ENCODE data around the gene APOC3.

APOC3 gene

GRCh38 chr11:116825854-116826750, 3.6 kb upstream of the APOC3 start:
- no peak for DNase-seq (ENCODE audit: low read depth)
- no peak overlapping the region for H3K4me3 ChIP-seq (ENCODE audit: low read length)
- TF ChIP-seq CTCF (conservative IDR thresholded peaks at IDR 0.05; ENCODE audit: low read length), result no peak

DNA sequence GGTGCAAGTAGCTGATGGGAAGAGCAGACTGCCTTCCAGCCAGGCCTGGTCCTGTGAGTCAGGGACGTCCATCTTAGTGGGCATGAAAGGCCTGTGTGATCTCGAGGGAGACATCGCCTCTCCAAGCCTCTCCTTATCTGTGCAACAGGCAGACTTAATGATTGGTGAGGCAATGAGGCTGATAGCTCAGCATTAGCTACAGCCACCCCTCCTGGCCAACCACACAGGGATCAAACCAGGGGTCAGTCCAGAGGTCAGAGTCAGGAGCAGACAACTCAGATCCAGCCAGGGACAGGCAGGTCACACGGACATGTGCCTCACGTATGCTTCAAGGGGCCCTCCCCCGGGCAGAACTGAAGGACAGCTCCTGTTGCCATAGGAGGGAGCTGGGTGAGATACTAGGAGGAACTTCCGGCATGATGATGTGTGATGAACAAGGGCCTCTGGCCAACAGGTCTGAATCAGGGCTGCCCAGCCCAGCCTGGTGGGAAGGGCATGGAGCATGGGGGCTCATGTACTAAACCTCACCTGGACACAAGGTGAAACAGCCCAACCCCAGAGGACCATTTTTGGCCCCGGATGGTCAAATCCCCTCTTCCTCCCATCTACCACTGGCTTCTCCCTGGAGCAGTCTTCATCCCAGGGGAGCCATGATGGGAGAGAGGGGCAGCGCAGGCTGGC, 2.8 kb upstream of the APOC3 start:
- no peak for DNase-seq (ENCODE audit: low read depth)
- no peak overlapping the region for H3K4me3 ChIP-seq (ENCODE audit: low read length)
- TF ChIP-seq CTCF (conservative IDR thresholded peaks at IDR 0.05; ENCODE audit: low read length), result no peak

DNA sequence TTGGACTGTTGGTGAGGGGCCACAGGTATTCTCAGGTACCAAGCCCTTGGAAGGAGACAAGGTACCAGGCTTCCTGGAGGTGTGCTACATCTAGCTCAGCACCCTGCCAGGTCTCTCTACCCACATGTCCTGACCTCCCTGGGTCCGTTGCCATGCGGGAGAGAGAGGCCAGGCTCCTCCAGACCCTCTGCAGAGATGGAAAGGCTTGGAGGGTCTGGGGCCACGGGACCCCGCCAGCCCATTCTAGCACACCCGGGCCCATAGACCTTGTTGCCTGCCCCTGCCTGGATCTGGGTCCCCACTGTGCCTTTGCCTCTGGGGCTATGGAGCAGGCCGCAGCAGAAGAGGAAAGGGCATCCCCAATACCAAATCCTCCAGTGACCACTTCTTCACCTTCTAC, 2.2 kb upstream of the APOC3 start:
- H3K4me3 ChIP-seq (ENCODE audit: low read length), result no peak overlapping the region
- no peak for DNase-seq (ENCODE audit: low read depth)
- no peak for TF ChIP-seq CTCF (conservative IDR thresholded peaks at IDR 0.05; ENCODE audit: low read length)

DNA sequence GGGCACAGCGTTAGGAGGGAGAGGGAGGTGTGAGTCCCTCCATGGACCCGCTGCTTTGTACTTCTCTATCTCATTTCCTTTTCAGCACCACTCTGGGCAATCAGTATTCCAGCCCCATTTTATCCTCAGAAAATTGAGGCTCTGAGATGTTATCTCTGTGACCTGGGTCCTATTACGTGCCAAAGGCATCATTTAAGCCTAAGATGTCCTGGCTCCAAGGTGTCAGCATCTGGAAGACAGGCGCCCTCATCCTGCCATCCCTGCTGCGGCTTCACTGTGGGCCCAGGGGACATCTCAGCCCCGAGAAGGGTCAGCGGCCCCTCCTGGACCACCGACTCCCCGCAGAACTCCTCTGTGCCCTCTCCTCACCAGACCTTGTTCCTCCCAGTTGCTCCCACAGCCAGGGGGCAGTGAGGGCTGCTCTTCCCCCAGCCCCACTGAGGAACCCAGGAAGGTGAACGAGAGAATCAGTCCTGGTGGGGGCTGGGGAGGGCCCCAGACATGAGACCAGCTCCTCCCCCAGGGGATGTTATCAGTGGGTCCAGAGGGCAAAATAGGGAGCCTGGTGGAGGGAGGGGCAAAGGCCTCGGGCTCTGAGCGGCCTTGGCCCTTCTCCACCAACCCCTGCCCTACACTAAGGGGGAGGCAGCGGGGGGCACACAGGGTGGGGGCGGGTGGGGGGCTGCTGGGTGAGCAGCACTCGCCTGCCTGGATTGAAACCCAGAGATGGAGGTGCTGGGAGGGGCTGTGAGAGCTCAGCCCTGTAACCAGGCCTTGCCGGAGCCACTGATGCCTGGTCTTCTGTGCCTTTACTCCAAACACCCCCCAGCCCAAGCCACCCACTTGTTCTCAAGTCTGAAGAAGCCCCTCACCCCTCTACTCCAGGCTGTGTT, 829 bp upstream of the APOC3 start:
- H3K4me3 ChIP-seq (ENCODE audit: low read length), result no peak overlapping the region
- no peak for TF ChIP-seq CTCF (conservative IDR thresholded peaks at IDR 0.05; ENCODE audit: low read length)
- no peak for DNase-seq (ENCODE audit: low read depth)

GRCh38 chr11:116830184-116830912, 641 bp downstream of the APOC3 start:
- DNase-seq (ENCODE audit: low read depth), result no peak
- no peak for TF ChIP-seq CTCF (conservative IDR thresholded peaks at IDR 0.05; ENCODE audit: low read length)
- H3K4me3 ChIP-seq (ENCODE audit: low read length), result no peak overlapping the region

DNA sequence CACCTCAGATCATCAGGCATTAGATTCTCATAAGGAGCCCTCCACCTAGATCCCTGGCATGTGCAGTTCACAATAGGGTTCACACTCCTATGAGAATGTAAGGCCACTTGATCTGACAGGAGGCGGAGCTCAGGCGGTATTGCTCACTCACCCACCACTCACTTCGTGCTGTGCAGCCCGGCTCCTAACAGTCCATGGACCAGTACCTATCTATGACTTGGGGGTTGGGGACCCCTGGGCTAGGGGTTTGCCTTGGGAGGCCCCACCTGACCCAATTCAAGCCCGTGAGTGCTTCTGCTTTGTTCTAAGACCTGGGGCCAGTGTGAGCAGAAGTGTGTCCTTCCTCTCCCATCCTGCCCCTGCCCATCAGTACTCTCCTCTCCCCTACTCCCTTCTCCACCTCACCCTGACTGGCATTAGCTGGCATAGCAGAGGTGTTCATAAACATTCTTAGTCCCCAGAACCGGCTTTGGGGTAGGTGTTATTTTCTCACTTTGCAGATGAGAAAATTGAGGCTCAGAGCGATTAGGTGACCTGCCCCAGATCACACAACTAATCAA, 2.2 kb downstream of the APOC3 start:
- DNase-seq (ENCODE audit: low read depth), result no peak
- H3K4me3 ChIP-seq (ENCODE audit: low read length), result no peak overlapping the region
- TF ChIP-seq CTCF (conservative IDR thresholded peaks at IDR 0.05; ENCODE audit: low read length), result no peak
